GM12865 (cell line): ENCODE measurements around the gene MAP2K6.

Experiments used
- DNase-seq: peaks from one replicate; pipeline ENCODE4 v3.0.0; 2010; ENCODE audit warnings: low read depth
- H3K4me3 ChIP-seq: 2 replicates; pipeline ENCODE4 v1.5.1; 2011; ENCODE audit warnings: mild to moderate bottlenecking, low read depth, low read length, control low read depth
- CTCF ChIP-seq: IDR thresholded peaks from 2 replicates; pipeline ENCODE4 v1.5.1; 2011; ENCODE audit warnings: low read length, control low read depth, low read depth, inconsistent platforms; ENCODE audit not compliant: insufficient read depth; ENCODE audit errors: missing control alignments

MAP2K6 gene

GRCh38 chr17:69592692-69593350 lies 178.3 kb downstream of the MAP2K6 start:
- no peak for TF ChIP-seq CTCF
- DNase-seq, result no peak

GRCh38 chr17:69593351-69593715 lies 178.8 kb downstream of the MAP2K6 start:
- no peak overlapping the region for H3K4me3 ChIP-seq
- no peak for TF ChIP-seq CTCF
- DNase-seq, result no peak

More at GRCh38 chr17:69592692-69593350, 178.3 kb downstream of the MAP2K6 start:
- no peak overlapping the region for H3K4me3 ChIP-seq

- DNase-seq, result no peak
- TF ChIP-seq CTCF, result no peak
- no peak overlapping the region for H3K4me3 ChIP-seq
Measured at GRCh38 chr17:69593716-69594115, 179.2 kb downstream of the MAP2K6 start.

- no peak for TF ChIP-seq CTCF
Measured at GRCh38 chr17:69594641-69595040, 180.1 kb downstream of the MAP2K6 start.

GRCh38 chr17:69596141-69596540 lies 181.6 kb downstream of the MAP2K6 start:
- no peak for TF ChIP-seq CTCF
- no peak for DNase-seq
- H3K4me3 ChIP-seq, result no peak overlapping the region

More at GRCh38 chr17:69594641-69595040, 180.1 kb downstream of the MAP2K6 start:
- H3K4me3 ChIP-seq, result no peak overlapping the region
- DNase-seq, result no peak

GRCh38 chr17:69597898-69598692 lies 183.6 kb downstream of the MAP2K6 start:
- DNase-seq, result no peak
- no peak for TF ChIP-seq CTCF
- no peak overlapping the region for H3K4me3 ChIP-seq

GRCh38 chr17:69602972-69603371 lies 188.5 kb downstream of the MAP2K6 start:
- no peak for TF ChIP-seq CTCF
- no peak overlapping the region for H3K4me3 ChIP-seq
- DNase-seq, result no peak
